GM13976 (cell line): ENCODE data around the gene ITGB6.
"Not testable (repeated sequence)": the region's sequence is repeated elsewhere in the genome, so short reads cannot be mapped to it uniquely, and the experiment has no call there.

Experiments
- DNase-seq: peaks from one replicate; pipeline ENCODE4 v3.0.0; 2012; ENCODE audit warnings: low spot score
- CTCF ChIP-seq: IDR thresholded peaks from 2 replicates; pipeline ENCODE4 v1.5.1; 2012; ENCODE audit warnings: borderline replicate concordance, mild to moderate bottlenecking; ENCODE audit not compliant: insufficient read depth; ENCODE audit errors: extremely low read depth, missing control alignments, control extremely low read depth
- in situ Hi-C: fragments of 300-500 bp; cut with MboI; formaldehyde crosslinking; loops from one replicate; pipeline ENCODE4 v1.12.0; 2022; ENCODE audit warnings: low sequenced_read_pairs, mixed read lengths, inconsistent platforms; ENCODE audit not compliant: unreplicated experiment

Gene ITGB6

GRCh38 chr2:160132761-160133160 is 67.3 kb downstream of the ITGB6 start:
- TF ChIP-seq CTCF = no peak
- in situ Hi-C loops = no loop called here

DNA sequence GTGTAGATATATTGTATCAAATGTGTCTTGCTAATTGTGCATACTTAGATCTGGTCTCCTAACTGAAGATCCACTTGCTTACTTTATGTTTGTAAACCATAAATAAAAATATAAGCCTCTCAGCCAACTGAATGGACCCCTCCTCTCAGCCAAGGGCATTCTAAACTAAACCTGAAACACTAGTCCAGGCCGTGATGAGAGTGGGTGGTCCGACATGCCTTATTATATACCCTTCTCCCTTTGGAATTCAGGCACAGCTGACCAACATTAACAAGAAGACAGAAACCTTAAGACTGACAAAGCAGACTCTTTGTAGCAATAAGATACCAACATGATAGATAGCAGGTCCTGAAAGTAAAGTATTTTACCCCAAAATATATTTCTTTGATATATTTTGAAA is 73.3 kb downstream of the ITGB6 start:
- no peak for TF ChIP-seq CTCF
- in situ Hi-C loops = no loop called here
- DNase-seq = no peak

More at GRCh38 chr2:160132761-160133160, 67.3 kb downstream of the ITGB6 start:
- no peak for DNase-seq

- in situ Hi-C loops = no loop called here
- TF ChIP-seq CTCF = no peak
- no peak for DNase-seq
These were observed 73.8 kb downstream of the ITGB6 start for GRCh38 chr2:160126315-160126714.

- in situ Hi-C loops = no loop called here
- no peak for DNase-seq
These were observed 74.2 kb downstream of the ITGB6 start for GRCh38 chr2:160125828-160126227.

GRCh38 chr2:160125366-160125765 is 74.7 kb downstream of the ITGB6 start:
- in situ Hi-C loops = no loop called here
- no peak for DNase-seq
- TF ChIP-seq CTCF = no peak

More at GRCh38 chr2:160125828-160126227, 74.2 kb downstream of the ITGB6 start:
- no peak for TF ChIP-seq CTCF

GRCh38 chr2:160124571-160124970 is 75.5 kb downstream of the ITGB6 start:
- DNase-seq = no peak
- in situ Hi-C loops = no loop called here
- no peak for TF ChIP-seq CTCF

- DNase-seq, in situ Hi-C loops: not testable (repeated sequence)
These were observed 85.4 kb downstream of the ITGB6 start for GRCh38 chr2:160114721-160115120.
